IPS DF 4.7 (cell line): ENCODE results near the gene IGF1.

ENCODE experiments used
- DNase-seq: peaks from one replicate; pipeline ENCODE4 v3.0.0-alpha.2; 2013; ENCODE audit warnings: low spot score; ENCODE audit errors: extremely low read depth

IGF1 gene

GRCh38 chr12:102480406-102480805, at the start of gene IGF1:
Gene IGF1, minus strand, starts transcription at chr12:102480563. Its CDS starts 182 bp downstream, at chr12:102480381.
- DNase-seq = no peak

GRCh38 chr12:102528111-102528510, 47.7 kb upstream of the IGF1 start:
- DNase-seq = no peak

GRCh38 chr12:102527171-102527720, 46.9 kb upstream of the IGF1 start:
- no peak for DNase-seq

GRCh38 chr12:102526656-102527055, 46.3 kb upstream of the IGF1 start:
- DNase-seq = no peak

GRCh38 chr12:102522768-102523167, 42.4 kb upstream of the IGF1 start:
- DNase-seq = no peak

GRCh38 chr12:102521662-102522277, 41.4 kb upstream of the IGF1 start:
- no peak for DNase-seq

GRCh38 chr12:102518871-102519270, 38.5 kb upstream of the IGF1 start:
- no peak for DNase-seq

GRCh38 chr12:102514696-102515095, 34.3 kb upstream of the IGF1 start:
- DNase-seq = no peak

- no peak for DNase-seq
These were observed 33.4 kb upstream of the IGF1 start for GRCh38 chr12:102513739-102514138.

GRCh38 chr12:102513272-102513671, 32.9 kb upstream of the IGF1 start:
- DNase-seq = no peak

- no peak for DNase-seq
These were observed 32.2 kb upstream of the IGF1 start for GRCh38 chr12:102512523-102512922.

GRCh38 chr12:102511575-102511974, 31.2 kb upstream of the IGF1 start:
- DNase-seq = no peak

- DNase-seq = no peak
These were observed 30.1 kb upstream of the IGF1 start for GRCh38 chr12:102510463-102510862.

- DNase-seq = no peak
These were observed 29.7 kb upstream of the IGF1 start for GRCh38 chr12:102510031-102510430.

- no peak for DNase-seq
These were observed 28.8 kb upstream of the IGF1 start for GRCh38 chr12:102509123-102509626.

GRCh38 chr12:102508052-102508451, 27.7 kb upstream of the IGF1 start:
- DNase-seq = no peak

- DNase-seq = no peak
These were observed 26.9 kb upstream of the IGF1 start for GRCh38 chr12:102507301-102507700.

- no peak for DNase-seq
These were observed 24.5 kb upstream of the IGF1 start for GRCh38 chr12:102504871-102505270.

- DNase-seq = no peak
These were observed 23.9 kb upstream of the IGF1 start for GRCh38 chr12:102504280-102504679.

GRCh38 chr12:102503831-102504230, 23.5 kb upstream of the IGF1 start:
- DNase-seq = no peak

- no peak for DNase-seq
These were observed 22.8 kb upstream of the IGF1 start for GRCh38 chr12:102503056-102503681.

GRCh38 chr12:102501773-102502172, 21.4 kb upstream of the IGF1 start:
- DNase-seq = no peak

- DNase-seq = no peak
These were observed 18.1 kb upstream of the IGF1 start for GRCh38 chr12:102498471-102498870.
